Superior temporal gyrus (tissue), 1 donor: Measurements from ENCODE around the gene DOCK9.
A peak's percentile ranks its signal among the peaks of the same experiment; 100 is the strongest.

Source experiments
- DNase-seq: peaks from one replicate; pipeline ENCODE4 v3.0.0-alpha.2; 2016; ENCODE audit errors: extremely low spot score

DOCK9 gene

GRCh38 chr13:98997738-98998641, 20.1 kb upstream of the DOCK9 start:
- DNase-seq: no peak

GRCh38 chr13:98997011-98997730, 19.3 kb upstream of the DOCK9 start:
- DNase-seq: no peak

GRCh38 chr13:98996046-98996445, 18.2 kb upstream of the DOCK9 start:
- DNase-seq: no peak

GRCh38 chr13:98994896-98995295, 17.0 kb upstream of the DOCK9 start:
- DNase-seq: no peak

GRCh38 chr13:98994080-98994479, 16.2 kb upstream of the DOCK9 start:
- no peak for DNase-seq

GRCh38 chr13:98992355-98992754, 14.5 kb upstream of the DOCK9 start:
- DNase-seq: no peak

GRCh38 chr13:98990701-98991100, 12.8 kb upstream of the DOCK9 start:
- no peak for DNase-seq

- DNase-seq: no peak
Observed at GRCh38 chr13:98989469-98990235, 11.8 kb upstream of the DOCK9 start.

GRCh38 chr13:98988780-98989179, 10.9 kb upstream of the DOCK9 start:
- DNase-seq: no peak

- no peak for DNase-seq
Observed at GRCh38 chr13:98988277-98988676, 10.4 kb upstream of the DOCK9 start.

- no peak for DNase-seq
Observed at GRCh38 chr13:98987275-98987674, 9.4 kb upstream of the DOCK9 start.

GRCh38 chr13:98986226-98986846, 8.5 kb upstream of the DOCK9 start:
- DNase-seq: no peak

- no peak for DNase-seq
Observed at GRCh38 chr13:98985591-98985990, 7.7 kb upstream of the DOCK9 start.

- no peak for DNase-seq
Observed at GRCh38 chr13:98984983-98985382, 7.1 kb upstream of the DOCK9 start.

- DNase-seq: no peak
Observed at GRCh38 chr13:98984118-98984517, 6.3 kb upstream of the DOCK9 start.

- DNase-seq: no peak
Observed at GRCh38 chr13:98983182-98983581, 5.3 kb upstream of the DOCK9 start.

GRCh38 chr13:98981369-98982080, 3.7 kb upstream of the DOCK9 start:
- DNase-seq: no peak

GRCh38 chr13:98979012-98979660, 1.3 kb upstream of the DOCK9 start:
- DNase-seq: no peak

GRCh38 chr13:98978280-98978679, 416 bp upstream of the DOCK9 start:
- no peak for DNase-seq

GRCh38 chr13:98976941-98977340, 923 bp downstream of the DOCK9 start:
- peak; percentile 71 for DNase-seq

- DNase-seq: peak; percentile 48
Observed at GRCh38 chr13:98976338-98976737, 1.5 kb downstream of the DOCK9 start.
